GM12874 (cell line): ENCODE data around the gene SCTR.

Source experiments
- CTCF ChIP-seq: IDR thresholded peaks from 2 replicates; pipeline ENCODE4 v1.5.1; 2011; ENCODE audit warnings: low read depth, mild to moderate bottlenecking, control low read depth, low read length, moderate library complexity; ENCODE audit not compliant: insufficient read depth

SCTR gene

GRCh38 chr2:119422360-119423107, 101.7 kb downstream of the SCTR start:
- no peak for TF ChIP-seq CTCF

- no peak for TF ChIP-seq CTCF
Measured at GRCh38 chr2:119421741-119422140, 102.5 kb downstream of the SCTR start.

GRCh38 chr2:119421304-119421703, 103.0 kb downstream of the SCTR start:
- TF ChIP-seq CTCF: no peak

- TF ChIP-seq CTCF: no peak
Measured at GRCh38 chr2:119419803-119420508, 104.3 kb downstream of the SCTR start.

GRCh38 chr2:119419065-119419464, 105.2 kb downstream of the SCTR start:
- TF ChIP-seq CTCF: no peak

- TF ChIP-seq CTCF: no peak
Measured at GRCh38 chr2:119417908-119418307, 106.4 kb downstream of the SCTR start.

- no peak for TF ChIP-seq CTCF
Measured at GRCh38 chr2:119416299-119416923, 107.9 kb downstream of the SCTR start.
